HEK293T (cell line): ENCODE data around the gene MYBBP1A.

Experiments
- CTCF ChIA-PET: fragments of 350-600 bp; formaldehyde crosslinking; extraction: SDS; loops from one replicate; lab custom pipeline; 2021; ENCODE audit warnings: antibody characterized with exemption, inconsistent platforms; lab: Yijun Ruan, JAX
- POLR2A ChIA-PET: fragments of 350-600 bp; formaldehyde crosslinking; extraction: SDS; loops from one replicate; lab custom pipeline; 2020; ENCODE audit warnings: antibody characterized with exemption, inconsistent platforms; lab: Yijun Ruan, JAX
- DNase-seq: peaks from one replicate; pipeline ENCODE4 v3.0.0; 2012; ENCODE audit warnings: mixed read lengths; ENCODE audit errors: extremely low spot score
- ARNT ChIP-seq: fragments of 450-650 bp; IDR thresholded peaks from 2 replicates; pipeline ENCODE4 v1.6.1; 2017; ENCODE audit warnings: mild to moderate bottlenecking
- BHLHE40 ChIP-seq: fragments of 450-650 bp; IDR thresholded peaks from 2 replicates; pipeline ENCODE4 v1.6.1; 2016; ENCODE audit warnings: mild to moderate bottlenecking, moderate library complexity, borderline replicate concordance
- CTBP1 ChIP-seq: fragments of 450-650 bp; IDR thresholded peaks from 2 replicates; pipeline ENCODE4 v1.6.1; 2016; ENCODE audit warnings: borderline replicate concordance
- ELF4 ChIP-seq: fragments of 450-650 bp; IDR thresholded peaks from 2 replicates; pipeline ENCODE4 v1.6.1; 2017; ENCODE audit warnings: antibody characterized with exemption
- FOXA1 ChIP-seq: fragments of 450-650 bp; IDR thresholded peaks from 2 replicates; pipeline ENCODE4 v1.6.1; 2016; ENCODE audit warnings: mild to moderate bottlenecking
- FOXK2 ChIP-seq: fragments of 450-650 bp; IDR thresholded peaks from 2 replicates; pipeline ENCODE4 v1.6.1; 2016; ENCODE audit warnings: mild to moderate bottlenecking
- FOXM1 ChIP-seq: fragments of 450-650 bp; IDR thresholded peaks from 2 replicates; pipeline ENCODE4 v1.6.1; 2017; ENCODE audit warnings: mild to moderate bottlenecking, borderline replicate concordance
- HDGF ChIP-seq: fragments of 450-650 bp; IDR thresholded peaks from 2 replicates; pipeline ENCODE4 v1.6.1; 2017; ENCODE audit warnings: antibody characterized with exemption, borderline replicate concordance
- L3MBTL2 ChIP-seq: fragments of 450-650 bp; conservative IDR thresholded peaks from 2 replicates; pipeline ENCODE4 v1.6.1; 2016; ENCODE audit warnings: mild to moderate bottlenecking
- LEF1 ChIP-seq: fragments of 450-650 bp; IDR thresholded peaks from 2 replicates; pipeline ENCODE4 v1.6.1; 2017; ENCODE audit warnings: mild to moderate bottlenecking, borderline replicate concordance
- NFRKB ChIP-seq: fragments of 450-650 bp; IDR thresholded peaks from 2 replicates; pipeline ENCODE4 v1.6.1; 2016; ENCODE audit warnings: mild to moderate bottlenecking, moderate library complexity
- SP1 ChIP-seq: fragments of 450-650 bp; IDR thresholded peaks from 2 replicates; pipeline ENCODE4 v1.6.1; 2017
- SUZ12 ChIP-seq: fragments of 450-650 bp; IDR thresholded peaks from 2 replicates; pipeline ENCODE4 v1.6.1; 2016; ENCODE audit warnings: mild to moderate bottlenecking
- TARDBP ChIP-seq: fragments of 450-650 bp; IDR thresholded peaks from 2 replicates; pipeline ENCODE4 v1.6.1; 2016
- ZNF384 ChIP-seq: fragments of 450-650 bp; IDR thresholded peaks from 2 replicates; pipeline ENCODE4 v1.6.1; 2016
- TF ChIP-seq, protein P1 (sequence below): fragments of 450-650 bp; IDR thresholded peaks from 2 replicates; pipeline ENCODE4 v1.6.1; 2016

Gene MYBBP1A

DNA sequence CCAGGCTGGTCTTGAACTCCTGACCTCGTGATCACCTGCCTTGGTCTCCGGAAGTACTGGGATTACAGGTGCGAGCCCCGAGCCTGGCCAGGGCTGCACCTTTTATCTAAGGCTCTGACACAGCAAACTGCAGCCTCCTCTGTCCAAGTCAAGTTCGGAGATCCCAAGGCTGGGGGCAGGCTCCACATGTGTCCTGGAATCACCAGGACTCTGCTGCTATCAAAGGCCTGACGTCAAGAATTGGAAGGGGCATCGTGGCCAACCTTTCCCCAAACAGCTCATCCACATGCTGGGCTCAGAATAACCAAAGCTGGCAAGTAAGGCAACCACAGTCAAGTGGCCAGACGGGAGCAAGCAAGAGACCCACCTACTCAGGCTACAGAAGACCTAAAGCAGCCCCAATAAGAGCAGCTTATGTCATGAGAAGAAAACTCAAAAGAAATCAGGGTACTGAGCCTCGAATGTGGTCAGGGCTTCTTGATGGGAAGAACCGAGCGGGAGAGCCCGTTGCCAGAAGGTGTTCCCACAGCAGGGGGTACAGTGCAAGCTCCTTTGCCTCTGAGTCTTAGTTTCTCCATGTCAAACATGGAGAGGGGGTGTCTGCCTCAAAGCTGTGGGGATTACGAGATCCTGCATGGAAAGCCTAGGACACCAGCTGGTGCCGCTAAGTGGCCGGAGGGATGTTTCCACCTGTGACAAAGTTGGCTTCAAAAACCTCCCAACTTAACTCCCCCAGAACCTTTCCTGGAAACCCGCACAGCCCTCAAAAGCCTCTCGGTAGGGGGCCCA is 7.9 kb downstream of the MYBBP1A start:
- TF ChIP-seq LEF1 = no peak
- no peak for TF ChIP-seq FOXA1
- TF ChIP-seq SP1 = no peak
- no peak for TF ChIP-seq FOXM1
- TF ChIP-seq TARDBP = no peak
- no peak for TF ChIP-seq NFRKB
- no peak for TF ChIP-seq ARNT
- no peak for TF ChIP-seq L3MBTL2
- TF ChIP-seq HDGF = no peak
- ChIA-PET POLR2A (interaction anchor here (1.1 kb wide), 1 partner anchor 8 kb away, joined by 3 read pairs; the partner anchor contains the start of gene MYBBP1A), CTCF (no interaction called here)
- DNase-seq = no peak

GRCh38 chr17:4545217-4545951 is 9.8 kb downstream of the MYBBP1A start:
- ChIA-PET CTCF (no interaction called here), POLR2A (interaction anchor here (1.1 kb wide), 1 partner anchor 10 kb away, joined by 3 read pairs; the partner anchor contains the start of gene MYBBP1A)
- TF ChIP-seq, protein P1, sequence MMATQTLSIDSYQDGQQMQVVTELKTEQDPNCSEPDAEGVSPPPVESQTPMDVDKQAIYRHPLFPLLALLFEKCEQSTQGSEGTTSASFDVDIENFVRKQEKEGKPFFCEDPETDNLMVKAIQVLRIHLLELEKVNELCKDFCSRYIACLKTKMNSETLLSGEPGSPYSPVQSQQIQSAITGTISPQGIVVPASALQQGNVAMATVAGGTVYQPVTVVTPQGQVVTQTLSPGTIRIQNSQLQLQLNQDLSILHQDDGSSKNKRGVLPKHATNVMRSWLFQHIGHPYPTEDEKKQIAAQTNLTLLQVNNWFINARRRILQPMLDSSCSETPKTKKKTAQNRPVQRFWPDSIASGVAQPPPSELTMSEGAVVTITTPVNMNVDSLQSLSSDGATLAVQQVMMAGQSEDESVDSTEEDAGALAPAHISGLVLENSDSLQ = no peak
- TF ChIP-seq HDGF (no peak), SP1 (no peak), L3MBTL2 (no peak), ZNF384 (no peak), ELF4 (no peak), ARNT (no peak), FOXM1 (no peak), FOXK2 (no peak), SUZ12 (no peak)
- no peak for DNase-seq

DNA sequence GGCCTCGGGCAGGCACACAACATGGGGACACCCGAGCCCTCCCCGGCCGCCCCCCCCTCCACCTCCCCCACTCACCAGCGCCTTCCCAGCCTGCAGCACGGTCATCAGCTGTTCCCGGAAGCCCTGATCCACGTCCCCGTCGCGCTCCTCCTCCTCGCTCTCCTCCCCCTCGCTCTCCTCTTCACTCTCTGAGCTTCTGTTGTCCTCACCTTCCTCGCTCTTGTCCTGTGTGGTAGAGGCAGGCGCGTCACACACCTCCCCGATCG is 10.3 kb downstream of the MYBBP1A start:
- ChIA-PET CTCF (no interaction called here), POLR2A (interaction anchor here (1.9 kb wide), 1 partner anchor 10 kb away, joined by 12 read pairs; the partner anchor contains the start of gene MYBBP1A)
- TF ChIP-seq CTBP1 (no peak), FOXA1 (no peak), SP1 (no peak), FOXK2 (no peak), LEF1 (no peak), ZNF384 (no peak), ELF4 (no peak), BHLHE40 (no peak)
- DNase-seq = no peak

DNA sequence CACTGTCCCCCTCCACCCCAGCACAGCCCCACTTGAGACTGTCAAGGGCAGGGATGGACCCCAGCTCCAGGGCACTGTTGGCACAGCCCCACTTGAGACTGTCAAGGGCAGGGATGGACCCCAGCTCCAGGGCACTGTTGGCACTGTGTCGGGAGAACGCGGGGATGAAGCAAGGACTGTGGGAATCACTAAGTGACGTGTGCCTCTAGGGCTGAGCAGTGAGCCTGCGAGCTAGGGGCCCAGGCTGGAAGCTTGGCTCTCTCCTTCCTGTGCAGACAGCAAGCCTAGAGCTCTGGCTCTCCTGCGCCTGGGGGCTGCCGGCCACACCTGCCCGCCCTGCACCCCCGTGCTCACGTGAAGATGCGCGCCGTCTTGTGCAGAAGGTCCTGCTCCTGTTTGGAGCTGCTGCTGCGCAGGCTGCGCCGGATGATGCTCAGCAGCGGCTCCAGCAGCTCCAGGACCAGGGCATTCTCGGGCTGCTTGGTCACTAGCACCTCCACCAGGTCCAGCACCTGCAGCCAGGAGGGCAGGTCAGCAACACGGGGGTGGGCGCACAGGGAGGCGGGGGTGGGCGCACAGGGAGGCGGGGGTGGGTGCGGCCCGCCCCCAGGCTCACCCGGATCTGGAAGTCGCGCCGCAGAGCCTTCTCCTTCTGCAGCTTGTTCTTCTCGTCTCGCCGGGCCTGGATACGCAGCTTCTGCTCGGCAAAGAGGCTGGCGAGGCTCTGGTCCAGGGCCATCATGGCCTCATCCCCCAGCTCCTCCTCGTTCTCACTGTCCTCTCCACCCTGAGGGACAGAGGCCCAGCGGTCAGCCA is 10.8 kb downstream of the MYBBP1A start:
- ChIA-PET POLR2A (interaction anchor here (1.9 kb wide), 1 partner anchor 10 kb away, joined by 12 read pairs; the partner anchor contains the start of gene MYBBP1A), CTCF (interaction anchor here (1.0 kb wide), 1 partner anchor 124 kb away, joined by 4 read pairs; no protein-coding TSS in a partner anchor)
- DNase-seq = no peak
- TF ChIP-seq ZNF384 = no peak
- TF ChIP-seq ARNT = no peak
- no peak for TF ChIP-seq NFRKB
- no peak for TF ChIP-seq ELF4
- no peak for TF ChIP-seq TARDBP
- no peak for TF ChIP-seq HDGF
- TF ChIP-seq SUZ12 = no peak
- no peak for TF ChIP-seq FOXK2
- TF ChIP-seq FOXA1 = no peak
- no peak for TF ChIP-seq SP1
- no peak for TF ChIP-seq LEF1
- no peak for TF ChIP-seq BHLHE40
- no peak for TF ChIP-seq L3MBTL2
- TF ChIP-seq, protein P1 = no peak
- no peak for TF ChIP-seq CTBP1

GRCh38 chr17:4543557-4544026 is 11.6 kb downstream of the MYBBP1A start:
- POLR2A ChIA-PET = interaction anchor here (1.9 kb wide), 1 partner anchor 11 kb away, joined by 12 read pairs; the partner anchor contains the start of gene MYBBP1A
- no peak for DNase-seq
- no peak for TF ChIP-seq BHLHE40
- TF ChIP-seq FOXM1 = no peak
- no peak for TF ChIP-seq HDGF
- TF ChIP-seq SUZ12 = no peak
- no peak for TF ChIP-seq L3MBTL2
- no peak for TF ChIP-seq SP1
- TF ChIP-seq TARDBP = no peak
- no peak for TF ChIP-seq ARNT
- TF ChIP-seq CTBP1 = no peak
- TF ChIP-seq, protein P1 = no peak
- no peak for TF ChIP-seq FOXA1
- no peak for TF ChIP-seq ZNF384
- TF ChIP-seq NFRKB = no peak
- no peak for TF ChIP-seq ELF4
- TF ChIP-seq FOXK2 = no peak
- TF ChIP-seq LEF1 = no peak
- CTCF ChIA-PET = interaction anchor here (1.0 kb wide), 1 partner anchor 123 kb away, joined by 4 read pairs; no protein-coding TSS in a partner anchor
